IMR-90 (cell line): ENCODE measurements around the gene XRN1. TPM values are rescaled to one million over a fixed set of nuclear protein-coding genes. Genes with fewer than 3 reads are reported as not detected.

ENCODE experiments used
- ATAC-seq: fragments of 200-7000 bp; cut with Tn5 transposase; 2 replicates; pipeline ENCODE4 v1.9.1; 2020; ENCODE audit warnings: low read depth, mild to moderate bottlenecking, moderate library complexity
- BruUV-seq: library from RNA; stranded (reverse); fragments of 400-500 nt; replicated peaks from 2 replicates; lab custom pipeline; 2021; lab: Mats Ljungman, UMichigan
- CTCF ChIA-PET: fragments of 300-600 bp; formaldehyde crosslinking; extraction: SDS; loops from one replicate; lab custom pipeline; 2021; ENCODE audit warnings: antibody characterized with exemption; lab: Yijun Ruan, JAX
- POLR2A ChIA-PET: fragments of 300-600 bp; sonication (Branson Sonifier 250); formaldehyde crosslinking; loops from one replicate; lab custom pipeline; 2022; ENCODE audit warnings: antibody characterized with exemption; ENCODE audit not compliant: unreplicated experiment; lab: Charles Lee
- DNase-seq: peaks from one replicate; pipeline ENCODE4 v3.0.0; 2013
- H2AFZ ChIP-seq: replicated peaks from 2 replicates; pipeline ENCODE3; 2013; ENCODE audit warnings: low read length, mild to moderate bottlenecking; ENCODE audit not compliant: poor library complexity
- H2AK5ac ChIP-seq: 2 replicates; pipeline ENCODE4 v1.6.1; 2013; ENCODE audit warnings: low read depth, low read length, inconsistent platforms
- H2AK9ac ChIP-seq: replicated peaks from 2 replicates; pipeline ENCODE3; 2013; ENCODE audit warnings: mild to moderate bottlenecking, low read depth, low read length, moderate library complexity; ENCODE audit not compliant: poor library complexity
- H2BK120ac ChIP-seq: 2 replicates; pipeline ENCODE4 v1.6.1; 2013; ENCODE audit warnings: low read depth, low read length, inconsistent platforms
- H2BK15ac ChIP-seq: 3 replicates; pipeline ENCODE4 v1.6.1; 2013; ENCODE audit warnings: low read depth, low read length, inconsistent platforms
- H2BK20ac ChIP-seq: 2 replicates; pipeline ENCODE4 v1.6.1; 2013; ENCODE audit warnings: low read depth, mild to moderate bottlenecking, inconsistent platforms, low read length, moderate library complexity
- H2BK5ac ChIP-seq: 2 replicates; pipeline ENCODE4 v1.6.1; 2013; ENCODE audit warnings: mild to moderate bottlenecking, low read depth, low read length, inconsistent platforms; ENCODE audit not compliant: poor library complexity, severe bottlenecking
- H3K14ac ChIP-seq: replicated peaks from 2 replicates; pipeline ENCODE4 v1.6.1; 2013; ENCODE audit warnings: low read depth, low read length, inconsistent platforms
- H3K18ac ChIP-seq: 2 replicates; pipeline ENCODE4 v1.6.1; 2013; ENCODE audit warnings: low read depth, low read length, control low read depth
- H3K23ac ChIP-seq: 2 replicates; pipeline ENCODE4 v1.6.1; 2013; ENCODE audit warnings: low read depth, low read length, inconsistent platforms
- H3K27ac ChIP-seq: 2 replicates; pipeline ENCODE4 v1.5.1; 2013; ENCODE audit warnings: mild to moderate bottlenecking, control low read depth, low read length; ENCODE audit not compliant: insufficient read depth
- H3K27me3 ChIP-seq: 2 replicates; pipeline ENCODE4 v1.6.1; 2013; ENCODE audit warnings: low read length; ENCODE audit not compliant: control insufficient read depth, insufficient read depth
- H3K36me3 ChIP-seq: 2 replicates; pipeline ENCODE4 v1.6.1; 2013; ENCODE audit warnings: low read length, mixed read lengths; ENCODE audit not compliant: control insufficient read depth, insufficient read depth
- H3K4ac ChIP-seq: 2 replicates; pipeline ENCODE4 v1.6.1; 2013; ENCODE audit warnings: low read depth, low read length, inconsistent platforms
- H3K4me1 ChIP-seq: 2 replicates; pipeline ENCODE4 v1.6.1; 2013; ENCODE audit warnings: low read length, mixed read lengths; ENCODE audit not compliant: control insufficient read depth, insufficient read depth
- H3K4me2 ChIP-seq: 2 replicates; pipeline ENCODE4 v1.6.1; 2013; ENCODE audit warnings: low read depth, mild to moderate bottlenecking, control low read depth, low read length, moderate library complexity
- H3K4me3 ChIP-seq: 2 replicates; pipeline ENCODE4 v1.5.1; 2013; ENCODE audit warnings: low read depth, mild to moderate bottlenecking, control low read depth, low read length, moderate library complexity; ENCODE audit not compliant: insufficient read depth
- H3K56ac ChIP-seq: 2 replicates; pipeline ENCODE4 v1.6.1; 2013; ENCODE audit warnings: low read length, inconsistent platforms; ENCODE audit not compliant: insufficient read depth; ENCODE audit errors: extremely low read depth
- H3K79me1 ChIP-seq, 2 experiments: 2 replicates each; pipeline ENCODE4 v1.6.1; 2013; ENCODE audit warnings: low read length in 2 of 2, inconsistent platforms in 1 of 2, low read depth in 1 of 2
- H3K9ac ChIP-seq: 2 replicates; pipeline ENCODE4 v1.6.1; 2013; ENCODE audit warnings: low read depth, low read length, control low read depth
- H3K9me1 ChIP-seq: 2 replicates; pipeline ENCODE4 v1.6.1; 2013; ENCODE audit warnings: low read length, inconsistent platforms; ENCODE audit not compliant: insufficient read depth
- H3K9me3 ChIP-seq: 2 replicates; pipeline ENCODE4 v1.6.1; 2013; ENCODE audit warnings: low read length; ENCODE audit not compliant: control insufficient read depth, insufficient read depth
- H4K20me1 ChIP-seq: 2 replicates; pipeline ENCODE4 v1.6.1; 2013; ENCODE audit warnings: low read length, inconsistent platforms; ENCODE audit not compliant: insufficient read depth
- H4K5ac ChIP-seq: 2 replicates; pipeline ENCODE4 v1.6.1; 2013; ENCODE audit warnings: mild to moderate bottlenecking, low read depth, low read length, control low read depth
- H4K8ac ChIP-seq, 2 experiments: 2 replicates each; pipeline ENCODE4 v1.6.1; 2013; ENCODE audit warnings: low read depth in 2 of 2, low read length in 2 of 2, control low read depth in 1 of 2, inconsistent platforms in 1 of 2
- H4K91ac ChIP-seq: 2 replicates; pipeline ENCODE4 v1.6.1; 2013; ENCODE audit warnings: low read depth, low read length, inconsistent platforms; ENCODE audit not compliant: insufficient read depth
- MAZ ChIP-seq: IDR thresholded peaks from 2 replicates; pipeline ENCODE4 v1.6.1; 2012; ENCODE audit warnings: low read depth, mild to moderate bottlenecking, low read length, improper control_type of control experiment, moderate library complexity, borderline replicate concordance
- NFE2L2 ChIP-seq: fragments of 150-350 bp; IDR thresholded peaks from 2 replicates; pipeline ENCODE4 v1.6.1; 2016; ENCODE audit warnings: low read depth, mild to moderate bottlenecking, low read length
- dilution Hi-C: fragments of 300-500 bp; cut with HindIII; formaldehyde crosslinking; loops from one replicate; pipeline ENCODE4 v1.14.3; 2018; ENCODE audit warnings: low sequenced_read_pairs; ENCODE audit not compliant: unreplicated experiment
- in situ Hi-C: fragments of 300-500 bp; cut with MboI; formaldehyde crosslinking; loops from 3 replicates; pipeline ENCODE4 v1.14.3; 2019; ENCODE audit warnings: low sequenced_read_pairs, inconsistent platforms, mixed read lengths
- intact Hi-C: fragments of 100-400 bp; cut with micrococcal nuclease; formaldehyde crosslinking; loops from 2 replicates; pipeline ENCODE4 v1.10.0; 2022
- polyA plus RNA-seq, 3 experiments: library from polyadenylated mRNA; depleted of rRNA; stranded (reverse); fragments of >200 nt; gene quantifications; 2 replicates each; pipeline ENCODE4 v1.2.3, GENCODE V29; 2012; ENCODE audit warnings: low replicate concordance in 1 of 3
- total RNA-seq: library from RNA; depleted of rRNA; stranded (reverse); fragments of >200 nt; gene quantifications from 2 replicates; pipeline ENCODE4 v1.2.3, GENCODE V29; 2012

XRN1 gene
- total and polyA plus RNA-seq, 2 of the 4 experiments (the other 2 are of a cell fraction): 6.0 to 21.5 TPM

GRCh38 chr3:142436951-142437585 is 10.8 kb downstream of the XRN1 start:
- POLR2A ChIA-PET: no interaction called here
- ATAC-seq: no peak
- no peaks in the 10 kb centered on the region; the same call in 1 of the 2 replicates for H3K9me1 ChIP-seq
- peaks cover 4% of the 10 kb centered on the region; the same call in 1 of the 2 replicates for H3K36me3 ChIP-seq
- no peak for DNase-seq
- no peak overlapping the region for H3K23ac ChIP-seq
- H4K91ac ChIP-seq: no peak overlapping the region
- H3K9me3 ChIP-seq: no peaks in the 10 kb centered on the region
- no peak overlapping the region for H2AFZ ChIP-seq
- H3K4me3 ChIP-seq: no peak overlapping the region
- no peak overlapping the region for H3K56ac ChIP-seq
- H3K27me3 ChIP-seq: no peaks in the 10 kb centered on the region
- H3K4me2 ChIP-seq: no peak overlapping the region
- H3K4me1 ChIP-seq: no peaks in the 10 kb centered on the region
- in situ Hi-C loops (no loop called here), dilution Hi-C loops (no loop called here), intact Hi-C loops (no loop called here)
- no peak overlapping the region for H2AK9ac ChIP-seq
- TF ChIP-seq NFE2L2 (no peak), MAZ (no peak)
- no peak overlapping the region for H3K14ac ChIP-seq
- no peak overlapping the region for H3K4ac ChIP-seq
- H3K18ac ChIP-seq: no peak overlapping the region
- BruUV-seq: no TSS peak
- H4K20me1 ChIP-seq: peaks cover 16% of the 10 kb centered on the region; the same call in 1 of the 2 replicates
- no peak overlapping the region for H2BK15ac ChIP-seq
- H4K8ac ChIP-seq: no peak overlapping the region
- H3K79me1 ChIP-seq: peaks cover 10 to 31% of the 10 kb centered on the region in 2 experiments; a peak in 2 of 4 replicates
- no peak overlapping the region for H4K5ac ChIP-seq
- H2BK5ac ChIP-seq: no peak overlapping the region
- H3K27ac ChIP-seq: no peak overlapping the region
- H3K9ac ChIP-seq: no peak overlapping the region
- CTCF ChIA-PET: no interaction called here
- no peak overlapping the region for H2BK120ac ChIP-seq
- H2AK5ac ChIP-seq: no peak overlapping the region
- H2BK20ac ChIP-seq: no peak overlapping the region
